HG02798 (cell line): ENCODE results near the gene ZC2HC1C.

Experiments used
- ATAC-seq: cut with Tn5 transposase; IDR thresholded peaks from one replicate; pipeline ENCODE4 v1.9.1; 2021; ENCODE audit warnings: mild to moderate bottlenecking; ENCODE audit not compliant: unreplicated experiment, poor library complexity

ZC2HC1C gene, protein sequence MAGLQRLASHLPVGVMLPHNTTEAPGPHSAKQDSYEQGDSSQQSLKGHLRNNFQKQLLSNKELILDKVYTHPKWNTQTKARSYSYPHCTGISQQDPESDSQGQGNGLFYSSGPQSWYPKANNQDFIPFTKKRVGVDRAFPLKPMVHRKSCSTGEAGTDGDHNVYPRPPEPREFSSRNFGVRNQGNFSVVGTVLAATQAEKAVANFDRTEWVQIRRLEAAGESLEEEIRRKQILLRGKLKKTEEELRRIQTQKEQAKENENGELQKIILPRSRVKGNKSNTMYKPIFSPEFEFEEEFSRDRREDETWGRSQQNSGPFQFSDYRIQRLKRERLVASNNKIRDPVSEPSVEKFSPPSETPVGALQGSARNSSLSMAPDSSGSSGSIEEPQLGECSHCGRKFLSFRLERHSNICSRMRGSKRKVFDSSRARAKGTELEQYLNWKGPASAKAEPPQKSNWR

GRCh38 chr14:75069121-75069810 is at the start of gene ZC2HC1C:
Gene ZC2HC1C, plus strand, starts transcription at chr14:75069641. Its CDS starts 933 bp downstream, at chr14:75070574.
- peak; percentile 87 for ATAC-seq

DNA sequence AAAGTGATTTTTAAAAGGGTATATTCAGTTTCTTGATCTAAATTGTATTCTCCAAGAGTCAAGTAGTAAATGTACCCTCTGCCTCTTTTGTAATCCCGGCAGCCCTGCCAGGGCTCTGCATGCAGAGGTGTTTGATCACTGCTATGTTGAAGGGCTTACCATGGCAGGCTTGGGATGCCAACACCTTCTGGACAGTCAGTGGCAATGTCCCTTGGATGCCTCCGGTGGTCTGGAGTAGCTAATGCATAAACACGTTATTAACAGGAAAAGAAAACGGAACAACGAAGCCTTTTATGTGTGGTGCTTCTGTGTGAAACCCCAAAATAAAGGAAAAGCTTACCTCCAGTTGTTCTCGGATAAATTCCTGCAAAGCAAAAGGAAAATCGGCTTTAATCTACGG is 46.8 kb upstream of the ZC2HC1C start:
- ATAC-seq, result no peak

DNA sequence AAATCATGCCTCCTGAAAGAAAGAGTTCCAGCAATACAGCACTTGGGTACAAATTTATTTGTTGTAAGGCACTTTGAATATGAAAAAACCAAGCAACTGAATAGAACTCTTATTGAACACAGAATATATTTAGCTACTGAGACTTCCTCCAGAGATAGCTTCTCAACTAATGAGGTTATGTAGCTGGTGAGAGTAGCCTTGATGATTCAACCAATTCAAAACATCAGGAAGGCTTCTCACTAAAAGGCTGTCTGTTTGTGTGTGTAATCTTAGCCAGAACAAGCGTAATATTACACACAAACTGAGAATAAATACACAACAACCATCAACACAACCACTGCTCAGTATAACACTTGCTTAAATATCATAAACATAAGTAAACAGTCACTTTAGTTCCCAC is 46.3 kb upstream of the ZC2HC1C start:
- ATAC-seq, result no peak

GRCh38 chr14:75025082-75025481 is 44.4 kb upstream of the ZC2HC1C start:
- no peak for ATAC-seq

DNA sequence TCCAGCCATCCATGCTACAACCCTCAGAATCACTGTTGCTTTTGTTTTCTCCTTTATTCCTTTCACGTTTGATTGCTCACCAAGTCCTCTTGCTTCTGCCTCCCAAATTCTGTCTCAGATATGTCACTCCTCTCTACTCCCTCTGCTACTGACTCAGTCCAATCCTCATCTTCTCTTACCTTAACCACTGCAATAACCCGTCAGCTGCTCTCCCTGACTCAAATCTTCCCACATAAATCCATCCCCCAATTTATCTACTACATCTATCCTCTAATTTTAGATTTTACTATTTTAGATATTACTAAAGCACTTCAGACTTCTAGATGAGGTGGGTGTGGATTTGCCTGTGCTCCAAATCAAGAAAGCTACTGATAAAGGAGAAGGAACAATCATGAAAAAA is 43.6 kb upstream of the ZC2HC1C start:
- no peak for ATAC-seq

- ATAC-seq, result no peak
Measured at GRCh38 chr14:75030147-75030546, 39.3 kb upstream of the ZC2HC1C start.

DNA sequence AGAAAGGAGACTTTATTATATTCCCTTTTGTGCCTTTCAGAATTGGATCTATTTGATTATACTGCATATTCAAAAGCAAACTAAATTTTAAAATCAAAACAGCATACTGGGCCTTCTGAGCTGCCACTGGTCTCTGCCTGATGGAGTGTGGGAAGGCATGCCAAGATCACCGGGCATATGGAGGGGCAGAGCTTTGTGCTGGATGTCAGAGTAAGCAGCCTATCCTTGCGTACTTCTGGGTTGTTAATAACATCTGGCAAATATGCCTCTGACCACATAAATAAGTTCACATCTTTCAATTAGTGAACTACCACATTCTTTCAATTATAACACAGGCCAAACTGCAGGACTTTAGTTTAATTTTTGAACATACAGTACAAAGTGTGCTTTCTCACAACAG is 36.5 kb upstream of the ZC2HC1C start:
- ATAC-seq, result no peak

- no peak for ATAC-seq
Measured at GRCh38 chr14:75040507-75040906, 28.9 kb upstream of the ZC2HC1C start.

- ATAC-seq, result no peak
Measured at GRCh38 chr14:75040959-75041358, 28.5 kb upstream of the ZC2HC1C start.

DNA sequence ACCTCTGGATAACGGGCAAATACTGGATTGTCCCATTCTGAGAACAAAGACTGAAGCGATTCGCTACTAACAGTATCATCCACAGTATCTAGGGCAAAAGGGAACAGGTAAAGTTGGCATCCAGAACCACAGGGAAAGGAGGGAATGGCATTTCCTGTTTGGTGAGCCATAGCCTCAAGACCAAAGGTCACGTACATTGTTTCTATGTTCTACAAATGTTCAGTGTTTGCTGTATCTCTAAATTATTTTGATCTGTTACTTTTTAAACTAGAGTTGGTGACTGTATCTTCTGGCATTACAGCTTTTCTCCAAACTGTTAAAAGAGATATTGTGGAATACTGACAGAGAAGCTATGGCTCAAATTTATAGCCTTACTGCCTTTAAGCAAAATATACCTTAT is 27.8 kb upstream of the ZC2HC1C start:
- ATAC-seq, result no peak

DNA sequence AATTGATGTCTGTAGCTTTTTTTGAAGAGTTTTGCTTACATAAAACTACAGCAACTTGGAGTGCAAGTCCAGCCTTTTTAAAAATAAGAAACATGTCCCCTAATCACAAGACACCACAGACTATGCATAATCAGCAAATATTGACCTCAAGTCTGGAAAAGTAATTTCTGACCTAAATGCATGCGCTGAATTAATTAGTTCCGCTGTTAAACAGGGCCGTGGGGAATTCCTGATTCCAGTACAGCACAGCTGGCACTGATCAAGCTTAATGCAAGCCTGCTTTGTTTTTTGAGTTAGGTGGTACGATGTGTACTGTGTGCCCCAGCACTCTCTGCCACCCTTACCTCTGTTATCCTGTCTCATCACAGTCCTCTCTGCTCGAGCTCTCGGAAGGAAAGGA is 27.4 kb upstream of the ZC2HC1C start:
- ATAC-seq, result no peak

DNA sequence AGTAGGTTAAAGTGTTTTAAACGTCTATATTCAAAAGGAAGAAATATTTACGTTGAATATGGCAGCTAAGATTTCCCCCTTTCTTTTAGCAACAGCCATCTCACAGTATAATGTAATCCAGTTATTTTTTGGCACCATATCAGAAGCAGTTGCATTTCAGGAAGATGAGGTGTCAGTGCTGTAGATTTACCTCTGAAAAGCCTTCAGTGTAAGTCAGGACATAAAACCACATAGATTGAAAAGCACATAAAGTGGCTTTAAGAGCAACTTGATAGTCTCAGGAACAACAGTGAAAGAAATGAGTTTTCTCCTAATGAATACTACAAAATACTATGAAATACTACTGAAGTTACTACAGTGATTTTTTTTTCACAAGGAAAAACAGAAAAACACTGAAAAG is 25.1 kb upstream of the ZC2HC1C start:
- no peak for ATAC-seq

GRCh38 chr14:75044752-75045151 is 24.7 kb upstream of the ZC2HC1C start:
- ATAC-seq, result no peak

- no peak for ATAC-seq
Measured at GRCh38 chr14:75046275-75046674, 23.2 kb upstream of the ZC2HC1C start.

GRCh38 chr14:75046899-75047298 is 22.5 kb upstream of the ZC2HC1C start:
- no peak for ATAC-seq

GRCh38 chr14:75047506-75047905 is 21.9 kb upstream of the ZC2HC1C start:
- no peak for ATAC-seq

- ATAC-seq, result no peak
Measured at GRCh38 chr14:75048101-75048500, 21.3 kb upstream of the ZC2HC1C start.

DNA sequence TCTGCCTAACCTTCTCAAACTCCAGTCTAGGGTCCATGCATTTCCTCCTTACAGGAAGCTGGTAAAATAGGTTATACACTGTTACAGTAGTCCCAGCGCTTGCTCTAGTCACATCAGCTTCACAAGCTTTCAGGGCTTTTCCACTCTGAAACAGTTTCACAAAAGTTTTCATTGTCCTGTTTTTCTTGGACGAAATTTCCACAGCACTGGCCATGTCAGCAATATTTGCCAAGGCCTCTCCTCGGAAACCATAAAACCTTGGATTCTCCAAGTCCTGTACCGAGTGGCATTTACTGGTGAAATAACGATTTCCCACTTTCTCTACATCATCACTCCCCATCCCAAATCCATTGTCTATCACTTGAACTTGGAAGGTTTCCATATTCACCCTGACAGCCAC is 20.3 kb upstream of the ZC2HC1C start:
- ATAC-seq, result no peak

DNA sequence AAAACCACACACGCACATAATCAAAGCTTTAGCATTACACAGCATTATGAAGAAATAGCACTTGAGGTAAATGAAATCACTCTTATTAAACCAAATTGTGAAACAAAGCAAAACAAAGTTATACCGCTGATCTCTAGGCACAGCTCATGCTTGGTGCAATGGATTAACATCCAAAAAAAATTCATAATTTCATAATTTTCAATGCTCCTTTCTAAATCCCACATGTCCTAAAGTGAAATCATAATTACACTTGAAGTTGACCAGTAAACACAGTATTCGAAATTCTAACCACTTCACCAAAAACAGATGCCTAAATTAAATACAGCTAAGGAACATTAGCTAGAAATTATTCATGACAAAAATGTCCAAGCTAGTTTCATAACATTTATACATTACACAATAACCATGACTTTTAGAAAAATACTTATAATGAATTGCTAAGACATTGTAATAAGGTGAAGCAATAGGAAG is 19.7 kb upstream of the ZC2HC1C start:
- no peak for ATAC-seq

DNA sequence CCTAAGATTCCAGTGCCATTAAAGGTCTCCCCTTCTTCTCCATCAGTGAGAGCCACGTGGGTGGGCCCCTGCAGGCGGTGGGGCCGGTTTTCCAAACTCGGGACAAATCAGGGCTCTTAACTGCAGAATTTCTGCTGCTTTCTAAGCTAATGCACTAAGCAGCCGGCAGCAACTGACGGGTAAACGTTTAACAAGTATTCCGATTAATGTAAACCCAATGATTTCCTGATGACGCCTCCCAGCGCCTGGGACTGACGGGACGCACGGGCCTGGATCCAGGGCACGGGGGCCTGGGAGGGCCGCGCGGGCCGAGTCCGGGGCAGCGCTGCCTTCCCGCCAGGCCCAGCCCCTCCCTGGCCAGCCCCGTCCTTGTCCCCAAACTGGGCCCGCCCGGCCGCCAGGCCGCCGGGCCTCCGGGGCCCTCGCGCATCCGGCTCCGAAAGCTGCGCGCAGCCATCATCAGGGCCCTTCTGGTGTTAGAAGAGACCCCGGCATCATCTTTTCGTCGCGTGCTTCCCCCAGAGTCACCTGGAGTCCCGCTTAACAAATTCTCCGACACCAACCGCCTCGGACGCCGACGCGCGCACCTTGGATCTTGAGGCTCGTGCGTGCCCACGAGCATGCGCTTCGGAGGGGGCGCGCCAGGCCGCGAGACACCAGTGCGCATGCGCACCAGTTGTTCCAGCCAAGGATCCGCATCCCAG is 18.4 kb upstream of the ZC2HC1C start, which contains the start of gene MLH3:
TSS of gene MLH3 (minus strand) at position 616 of the 704 bp plus-strand sequence. CDS start 1,812 bp downstream, outside the sequence.
- peak; percentile 88 for ATAC-seq

GRCh38 chr14:75051556-75051899 is 17.9 kb upstream of the ZC2HC1C start:
- ATAC-seq, result no peak
